Endothelial cell of hepatic sinusoid (primary cell): Measurements from ENCODE around the gene BCAS3.
"Not testable (repeated sequence)": the region's sequence is repeated elsewhere in the genome, so short reads cannot be mapped to it uniquely, and the experiment has no call there.

Experiments used
- in situ Hi-C: cut with HindIII; loops from 2 replicates; pipeline ENCODE4 v1.10.0; 2017; ENCODE audit warnings: low sequenced_read_pairs

Gene BCAS3

DNA sequence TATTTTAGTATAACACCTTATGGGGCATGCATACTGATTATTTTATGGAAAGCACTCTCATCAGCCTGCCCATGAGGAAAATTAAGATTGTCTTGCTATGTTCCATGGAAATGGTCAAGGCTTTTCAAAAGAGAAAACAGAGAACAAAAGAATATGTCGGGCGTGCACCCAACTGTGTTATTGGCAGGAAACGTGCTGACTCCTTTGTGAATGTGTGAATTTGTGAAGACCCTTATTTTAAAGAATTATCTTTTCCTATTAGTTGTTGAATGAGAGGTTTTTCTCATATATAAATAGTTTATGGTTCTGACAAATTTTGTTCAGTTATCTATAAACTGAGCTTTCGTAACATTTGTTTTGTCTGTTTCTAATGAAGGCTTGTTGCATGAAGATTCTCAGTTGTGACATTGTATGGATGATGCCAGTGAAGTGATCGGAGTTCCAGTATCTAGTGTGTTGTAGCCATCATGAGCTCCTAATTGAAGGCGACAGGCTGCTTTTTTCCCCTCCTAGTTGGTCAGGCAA lies 180.0 kb downstream of the BCAS3 start:
- in situ Hi-C loops, result no loop called here

- in situ Hi-C loops, result no loop called here
These were observed 184.8 kb downstream of the BCAS3 start for GRCh38 chr17:60862482-60862881.

DNA sequence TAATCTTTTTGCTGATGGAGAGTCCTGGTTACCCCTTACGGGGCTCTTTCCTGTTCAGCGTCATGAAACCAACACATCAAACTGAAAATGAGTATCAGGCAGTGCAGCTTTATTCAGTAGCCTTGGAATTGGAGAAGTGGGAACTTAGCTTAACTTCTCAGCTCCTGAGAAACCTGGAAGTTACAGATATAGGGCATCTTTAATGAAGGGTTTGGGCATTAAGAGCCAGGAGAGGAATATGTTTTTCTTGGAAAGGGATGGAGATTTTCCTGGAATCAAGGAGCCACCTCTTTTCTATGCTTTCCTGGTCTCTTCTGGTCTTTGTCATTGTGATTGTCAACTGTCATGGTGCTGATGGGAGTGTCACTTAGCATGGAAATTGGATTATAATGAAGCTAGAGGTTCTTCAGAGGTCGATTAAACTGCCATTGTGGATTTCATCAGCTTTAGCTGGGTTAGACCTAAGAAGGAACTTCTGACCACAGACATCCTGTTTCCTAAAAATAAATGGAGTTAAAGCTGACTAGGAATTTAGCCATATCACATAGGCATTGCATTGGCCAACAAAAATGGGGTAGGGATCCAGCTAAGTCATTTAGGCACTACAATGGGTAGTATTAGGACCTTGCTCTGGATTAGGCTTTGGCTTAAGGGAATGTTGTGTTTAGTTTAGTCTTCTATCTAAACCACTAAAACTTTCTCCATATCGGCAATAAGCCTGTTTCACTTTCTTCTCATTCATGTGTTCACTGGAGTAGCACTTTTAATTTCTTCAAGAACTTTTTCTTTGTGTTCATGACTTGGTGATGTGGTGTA lies 186.4 kb downstream of the BCAS3 start:
- in situ Hi-C loops, result no loop called here

GRCh38 chr17:60864708-60865005 lies 187.0 kb downstream of the BCAS3 start:
- in situ Hi-C loops, result no loop called here

- in situ Hi-C loops, result no loop called here
These were observed 197.1 kb downstream of the BCAS3 start for GRCh38 chr17:60874772-60875171.

- in situ Hi-C loops, result not testable (repeated sequence)
These were observed 209.3 kb downstream of the BCAS3 start for GRCh38 chr17:60886731-60887613.

DNA sequence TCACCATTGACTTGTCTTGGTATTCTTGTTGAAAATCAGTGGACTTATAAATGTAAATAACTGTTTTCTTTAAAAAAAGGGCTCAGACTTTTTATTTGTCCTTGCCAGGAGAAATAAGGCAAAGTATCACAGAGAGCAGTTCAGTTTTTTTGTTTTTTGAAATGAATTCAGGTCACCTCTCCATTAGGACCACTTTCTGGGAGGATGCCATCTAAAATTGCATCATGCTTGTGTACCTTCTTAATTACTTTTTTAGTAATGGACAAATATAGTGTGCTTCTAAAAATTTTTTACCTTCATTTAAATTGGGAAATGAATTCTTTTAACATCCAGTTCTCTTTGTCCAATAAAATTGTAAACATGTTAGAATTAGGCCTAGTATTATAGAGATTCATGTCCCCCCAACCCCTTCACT lies 210.0 kb downstream of the BCAS3 start:
- in situ Hi-C loops, result no loop called here

- in situ Hi-C loops, result no loop called here
These were observed 211.4 kb downstream of the BCAS3 start for GRCh38 chr17:60888812-60889709.

- in situ Hi-C loops, result no loop called here
These were observed 213.5 kb downstream of the BCAS3 start for GRCh38 chr17:60891149-60891548.

- in situ Hi-C loops, result no loop called here
These were observed 215.8 kb downstream of the BCAS3 start for GRCh38 chr17:60893475-60893874.

- in situ Hi-C loops, result no loop called here
These were observed 219.3 kb downstream of the BCAS3 start for GRCh38 chr17:60896996-60897395.

DNA sequence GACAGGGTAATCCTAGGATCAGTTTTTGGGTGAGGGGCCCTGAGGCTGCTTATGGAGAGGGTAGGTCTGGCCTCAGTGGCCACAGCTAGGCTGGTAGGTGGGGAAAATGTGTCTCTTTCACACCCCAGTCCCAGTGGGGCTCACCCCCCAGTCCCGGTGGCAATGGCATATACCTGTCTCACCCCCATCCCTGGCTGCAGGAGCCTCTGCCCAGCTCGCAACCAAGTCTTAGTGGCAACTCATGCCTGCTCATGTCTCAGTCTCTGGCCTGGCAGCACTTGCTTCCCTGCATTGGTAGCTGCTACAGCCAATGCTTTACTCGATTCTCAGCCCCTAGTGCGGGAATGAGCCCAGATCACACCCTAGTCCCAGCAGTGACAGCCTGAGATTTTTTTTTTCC lies 221.5 kb downstream of the BCAS3 start:
- in situ Hi-C loops, result no loop called here

GRCh38 chr17:60900688-60901087 lies 223.0 kb downstream of the BCAS3 start:
- in situ Hi-C loops, result no loop called here

DNA sequence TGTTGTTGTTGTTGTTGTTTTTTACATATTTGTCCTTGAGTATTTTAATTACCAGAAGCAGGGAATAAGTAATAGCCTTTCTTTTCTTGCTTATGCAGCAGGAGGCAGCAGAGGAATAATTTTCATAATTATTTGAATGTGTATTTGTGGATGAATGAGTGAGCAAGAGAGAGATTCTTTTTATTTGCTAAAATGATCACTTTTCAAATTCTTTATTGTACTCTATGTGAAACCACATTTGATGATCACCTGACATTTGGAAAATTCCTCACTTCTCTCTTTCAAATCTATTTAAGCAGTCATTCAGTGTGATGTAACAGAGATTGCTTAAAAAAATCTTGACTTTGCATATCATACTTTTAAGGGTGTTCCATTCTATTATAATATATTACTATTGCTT lies 223.6 kb downstream of the BCAS3 start:
- in situ Hi-C loops, result no loop called here

DNA sequence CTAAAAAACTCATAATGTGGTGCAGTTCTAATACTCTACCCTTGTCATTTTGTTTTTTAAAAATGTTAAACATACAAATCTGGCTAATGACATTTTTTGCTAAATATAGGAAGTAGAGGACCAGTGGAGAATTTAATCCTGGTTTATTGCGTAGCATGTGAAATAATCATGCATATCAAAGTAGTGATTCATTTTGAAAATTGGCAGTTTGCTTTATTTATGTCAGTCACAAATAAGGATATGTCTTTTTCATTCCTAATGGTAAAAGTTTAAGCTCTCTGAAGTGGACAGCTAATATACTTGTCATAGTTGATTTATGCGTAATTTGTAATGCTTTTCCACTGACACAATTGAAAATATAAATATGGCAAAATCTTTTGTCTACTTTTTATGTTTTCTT lies 224.2 kb downstream of the BCAS3 start:
- in situ Hi-C loops, result no loop called here

GRCh38 chr17:60902399-60902798 lies 224.7 kb downstream of the BCAS3 start:
- in situ Hi-C loops, result no loop called here

DNA sequence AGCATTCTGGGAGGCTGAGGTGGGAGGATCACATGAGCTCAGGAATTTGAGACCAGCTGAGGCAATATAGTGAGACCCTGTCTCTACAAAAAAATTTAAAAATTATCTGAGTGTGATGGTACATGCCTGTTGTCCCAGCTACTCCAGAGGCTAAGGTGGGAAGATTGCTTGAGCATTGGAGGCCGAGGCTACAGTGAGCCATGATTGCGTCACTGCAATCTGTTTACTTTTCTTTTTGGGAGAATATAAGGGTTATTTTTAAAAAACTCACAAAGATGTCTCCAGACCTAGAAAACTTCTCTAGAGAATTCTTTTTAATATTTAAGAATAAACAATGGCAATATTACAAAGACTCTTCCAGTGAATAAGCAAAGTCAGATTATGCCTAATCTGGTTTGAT lies 226.9 kb downstream of the BCAS3 start:
- in situ Hi-C loops, result no loop called here

DNA sequence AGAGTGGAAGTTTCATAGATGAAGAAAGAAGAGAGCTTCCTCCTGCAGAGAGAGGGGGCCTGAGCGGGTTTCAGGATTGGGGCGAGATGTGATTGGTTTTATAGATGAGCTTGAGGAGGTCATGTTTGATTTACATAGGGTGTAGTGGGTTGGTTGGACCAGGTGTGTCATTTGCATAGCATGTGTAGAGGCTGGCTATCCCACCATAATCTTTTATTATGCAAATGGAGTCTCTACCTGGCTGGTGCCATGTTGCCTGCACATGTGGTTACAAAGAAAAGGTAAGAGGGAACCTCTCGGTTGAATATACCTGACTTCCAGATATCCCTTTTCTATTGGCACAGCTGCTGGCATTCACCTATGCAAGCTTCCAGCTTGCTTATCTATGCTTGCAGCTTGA lies 228.1 kb downstream of the BCAS3 start:
- in situ Hi-C loops, result loop anchor here (5.0 kb wide), 1 partner anchor 53 kb away; no protein-coding TSS in a partner anchor

- in situ Hi-C loops, result loop anchor here (5.0 kb wide), 1 partner anchor 56 kb away; no protein-coding TSS in a partner anchor
These were observed 230.7 kb downstream of the BCAS3 start for GRCh38 chr17:60908324-60908723.

- in situ Hi-C loops, result loop anchor here (5.0 kb wide), 1 partner anchor 57 kb away; no protein-coding TSS in a partner anchor
These were observed 231.8 kb downstream of the BCAS3 start for GRCh38 chr17:60909405-60909804.

- in situ Hi-C loops, result no loop called here
These were observed 232.8 kb downstream of the BCAS3 start for GRCh38 chr17:60910415-60910814.
